ENCODE data around the gene CTCFL.

DNA sequence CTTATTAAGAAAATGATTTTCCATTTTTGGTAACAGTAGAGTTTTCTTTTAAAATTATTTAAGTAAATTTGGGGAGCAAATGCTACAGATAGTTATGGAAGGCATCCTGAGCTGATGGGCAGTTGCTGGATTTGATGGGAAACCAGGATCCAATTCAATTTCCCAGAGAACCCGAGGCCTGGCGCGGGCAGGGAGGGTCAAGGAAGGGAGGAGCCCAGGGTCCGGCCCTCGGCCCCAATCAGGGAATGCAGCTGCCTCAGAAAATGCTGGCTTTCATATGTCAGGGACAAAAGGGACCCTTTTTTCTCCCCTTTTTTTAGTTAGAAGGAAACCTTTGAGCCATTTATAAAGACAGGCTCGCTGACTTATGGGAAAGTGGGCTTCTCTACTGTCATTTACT lies 42.1 kb downstream of the CTCFL start:
- TF ChIP-seq, protein P1, sequence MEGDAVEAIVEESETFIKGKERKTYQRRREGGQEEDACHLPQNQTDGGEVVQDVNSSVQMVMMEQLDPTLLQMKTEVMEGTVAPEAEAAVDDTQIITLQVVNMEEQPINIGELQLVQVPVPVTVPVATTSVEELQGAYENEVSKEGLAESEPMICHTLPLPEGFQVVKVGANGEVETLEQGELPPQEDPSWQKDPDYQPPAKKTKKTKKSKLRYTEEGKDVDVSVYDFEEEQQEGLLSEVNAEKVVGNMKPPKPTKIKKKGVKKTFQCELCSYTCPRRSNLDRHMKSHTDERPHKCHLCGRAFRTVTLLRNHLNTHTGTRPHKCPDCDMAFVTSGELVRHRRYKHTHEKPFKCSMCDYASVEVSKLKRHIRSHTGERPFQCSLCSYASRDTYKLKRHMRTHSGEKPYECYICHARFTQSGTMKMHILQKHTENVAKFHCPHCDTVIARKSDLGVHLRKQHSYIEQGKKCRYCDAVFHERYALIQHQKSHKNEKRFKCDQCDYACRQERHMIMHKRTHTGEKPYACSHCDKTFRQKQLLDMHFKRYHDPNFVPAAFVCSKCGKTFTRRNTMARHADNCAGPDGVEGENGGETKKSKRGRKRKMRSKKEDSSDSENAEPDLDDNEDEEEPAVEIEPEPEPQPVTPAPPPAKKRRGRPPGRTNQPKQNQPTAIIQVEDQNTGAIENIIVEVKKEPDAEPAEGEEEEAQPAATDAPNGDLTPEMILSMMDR (IDR thresholded peaks at IDR 0.05) = no peak
- TF ChIP-seq POLR2A (IDR thresholded peaks at IDR 0.05) = no peak

All from lower leg skin (tissue), 3 donors.